Transverse colon (tissue), 3 donors: Measurements from ENCODE around the gene PIRT.

ENCODE experiments used
- POLR2A ChIP-seq: fragments of 450-650 bp; IDR thresholded peaks from one replicate; pipeline ENCODE4 v1.6.1; 2016; ENCODE audit warnings: antibody characterized with exemption, mild to moderate bottlenecking, moderate library complexity
- TF ChIP-seq, protein P1 (sequence below), 5 experiments: fragments of 200-600 bp in 3 of 5; fragments of 450-650 bp in 2 of 5; sonication (generic) in 3 of 5; IDR thresholded peaks; 1 replicate in 2 of 5; 2 replicates in 3 of 5; pipeline ENCODE4 v1.5.1; 2016 to 2017; ENCODE audit warnings: antibody characterized with exemption in 5 of 5, inconsistent platforms in 3 of 5, mild to moderate bottlenecking in 2 of 5, moderate library complexity in 1 of 5

DNA sequence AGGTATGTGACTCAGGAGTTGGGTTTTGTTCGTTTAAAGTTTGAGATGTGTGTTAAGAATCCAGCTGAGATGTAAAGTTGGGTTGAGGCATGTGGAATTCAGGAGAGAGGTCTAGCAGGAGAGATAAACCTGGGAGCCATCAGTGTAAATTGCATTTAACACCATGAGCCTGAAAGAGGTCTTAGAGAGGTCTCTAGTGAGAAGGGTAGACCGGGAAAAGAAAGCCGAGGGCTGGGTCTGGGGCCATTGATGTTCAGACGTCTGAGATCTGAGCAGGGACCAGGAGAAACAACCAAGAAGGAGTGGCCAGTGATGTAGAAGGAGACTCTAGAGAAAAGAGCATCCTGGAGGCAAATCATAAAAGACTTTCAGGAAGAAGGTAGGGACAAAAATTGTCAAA, 44.1 kb upstream of the PIRT start:
- TF ChIP-seq, protein P1, sequence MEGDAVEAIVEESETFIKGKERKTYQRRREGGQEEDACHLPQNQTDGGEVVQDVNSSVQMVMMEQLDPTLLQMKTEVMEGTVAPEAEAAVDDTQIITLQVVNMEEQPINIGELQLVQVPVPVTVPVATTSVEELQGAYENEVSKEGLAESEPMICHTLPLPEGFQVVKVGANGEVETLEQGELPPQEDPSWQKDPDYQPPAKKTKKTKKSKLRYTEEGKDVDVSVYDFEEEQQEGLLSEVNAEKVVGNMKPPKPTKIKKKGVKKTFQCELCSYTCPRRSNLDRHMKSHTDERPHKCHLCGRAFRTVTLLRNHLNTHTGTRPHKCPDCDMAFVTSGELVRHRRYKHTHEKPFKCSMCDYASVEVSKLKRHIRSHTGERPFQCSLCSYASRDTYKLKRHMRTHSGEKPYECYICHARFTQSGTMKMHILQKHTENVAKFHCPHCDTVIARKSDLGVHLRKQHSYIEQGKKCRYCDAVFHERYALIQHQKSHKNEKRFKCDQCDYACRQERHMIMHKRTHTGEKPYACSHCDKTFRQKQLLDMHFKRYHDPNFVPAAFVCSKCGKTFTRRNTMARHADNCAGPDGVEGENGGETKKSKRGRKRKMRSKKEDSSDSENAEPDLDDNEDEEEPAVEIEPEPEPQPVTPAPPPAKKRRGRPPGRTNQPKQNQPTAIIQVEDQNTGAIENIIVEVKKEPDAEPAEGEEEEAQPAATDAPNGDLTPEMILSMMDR (IDR thresholded peaks at IDR 0.05) = no peak
- no peak for TF ChIP-seq POLR2A
